Ectodermal cell (in vitro differentiated cells): Measurements from ENCODE around the gene RASGRP1.

Source experiments
- H3K27ac ChIP-seq: 2 replicates; pipeline ENCODE4 v1.7.0; 2013; ENCODE audit warnings: mild to moderate bottlenecking, low read depth, low read length; ENCODE audit not compliant: insufficient read depth, poor library complexity, severe bottlenecking
- H3K27me3 ChIP-seq: 2 replicates; pipeline ENCODE4 v1.7.0; 2013; ENCODE audit warnings: mild to moderate bottlenecking, low read length; ENCODE audit not compliant: insufficient read depth, control insufficient read depth, poor library complexity, severe bottlenecking
- H3K36me3 ChIP-seq: one replicate; pipeline ENCODE4 v1.7.0; 2013; ENCODE audit warnings: low read length; ENCODE audit not compliant: control insufficient read depth, insufficient read depth
- H3K4me1 ChIP-seq: one replicate; pipeline ENCODE4 v1.7.0; 2013; ENCODE audit warnings: low read length; ENCODE audit not compliant: control insufficient read depth, insufficient read depth
- H3K4me3 ChIP-seq: 2 replicates; pipeline ENCODE4 v1.7.0; 2013; ENCODE audit warnings: low read depth, low read length, control low read depth; ENCODE audit not compliant: insufficient read depth
- H3K9me3 ChIP-seq: 2 replicates; pipeline ENCODE4 v1.7.0; 2013; ENCODE audit warnings: mild to moderate bottlenecking, low read length, moderate library complexity; ENCODE audit not compliant: control insufficient read depth
- WGBS, 2 experiments: methylation state at CpG; one replicate each; pipeline ENCODE4 v1.1.7; 2013; ENCODE audit warnings: missing lambda C conversion rate in 2 of 2; 5-methylcytosine and 5-hydroxymethylcytosine counted together

RASGRP1 gene

DNA sequence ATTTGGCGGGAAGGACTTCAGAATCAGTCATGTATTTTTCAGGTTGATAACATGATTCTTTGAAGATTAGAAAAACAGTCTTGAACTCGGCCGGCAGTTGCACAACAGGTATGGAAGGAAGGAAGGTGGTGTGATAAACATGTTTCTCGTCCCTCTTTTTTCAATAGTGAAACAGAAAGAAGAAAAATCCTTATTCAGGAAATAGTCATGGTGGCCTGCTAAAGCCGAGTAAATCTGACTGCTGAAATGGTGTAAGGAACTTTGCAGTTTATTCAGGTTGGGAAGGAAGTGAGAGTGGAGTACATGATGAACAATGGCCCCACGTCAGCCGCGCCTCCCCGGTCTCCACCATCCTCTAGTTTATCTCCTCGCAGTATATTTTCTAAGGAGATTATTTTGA is 6.7 kb downstream of the RASGRP1 start:
- Histone ChIP-seq H3K27me3 (peaks cover 2% of the 10 kb centered on the region), H3K36me3 (no peaks in the 10 kb centered on the region), H3K27ac (no peak overlapping the region), H3K4me3 (no peak overlapping the region), H3K9me3 (no peaks in the 10 kb centered on the region), H3K4me1 (no peaks in the 10 kb centered on the region)
- 92 to 96% methylated on average over 5 to 9 of the region's 10 CpGs for WGBS, 2 experiments

DNA sequence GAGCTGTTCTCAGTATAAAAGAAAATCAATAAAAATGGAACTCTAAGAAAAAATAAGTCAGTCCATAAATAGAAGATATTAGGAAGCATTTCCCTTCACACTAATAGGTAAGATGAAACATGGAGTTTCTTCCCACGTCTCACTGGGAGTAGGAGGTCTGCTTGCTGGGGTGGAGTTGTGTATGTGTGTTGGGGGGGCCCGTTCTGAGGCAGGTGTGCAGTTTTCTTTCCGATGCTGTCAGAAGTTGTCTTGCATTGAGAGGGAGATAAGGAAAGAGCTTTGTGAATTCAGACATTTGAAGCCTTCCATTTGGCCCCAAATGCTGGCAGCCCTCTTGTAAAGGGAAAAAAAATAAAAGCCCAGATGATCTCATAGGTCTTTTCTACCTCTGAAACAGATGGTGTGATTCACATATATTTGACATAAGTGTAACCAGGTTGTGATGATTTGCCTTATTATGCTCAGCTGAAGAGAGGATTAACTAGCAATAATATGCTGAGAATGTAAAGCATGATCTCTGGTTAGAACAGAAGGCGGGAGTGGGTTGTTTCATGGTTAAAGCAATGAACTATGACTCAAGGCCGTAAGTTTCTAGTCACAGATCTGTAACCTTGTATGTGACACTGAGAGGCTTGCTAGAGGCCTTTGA is 8.8 kb downstream of the RASGRP1 start:
- Histone ChIP-seq H3K4me1 (no peaks in the 10 kb centered on the region), H3K4me3 (no peak overlapping the region), H3K9me3 (no peaks in the 10 kb centered on the region), H3K36me3 (no peaks in the 10 kb centered on the region), H3K27ac (no peak overlapping the region), H3K27me3 (no peaks in the 10 kb centered on the region)
- WGBS, 2 experiments: 95 to 97% methylated on average over 5 of the region's 5 CpGs

DNA sequence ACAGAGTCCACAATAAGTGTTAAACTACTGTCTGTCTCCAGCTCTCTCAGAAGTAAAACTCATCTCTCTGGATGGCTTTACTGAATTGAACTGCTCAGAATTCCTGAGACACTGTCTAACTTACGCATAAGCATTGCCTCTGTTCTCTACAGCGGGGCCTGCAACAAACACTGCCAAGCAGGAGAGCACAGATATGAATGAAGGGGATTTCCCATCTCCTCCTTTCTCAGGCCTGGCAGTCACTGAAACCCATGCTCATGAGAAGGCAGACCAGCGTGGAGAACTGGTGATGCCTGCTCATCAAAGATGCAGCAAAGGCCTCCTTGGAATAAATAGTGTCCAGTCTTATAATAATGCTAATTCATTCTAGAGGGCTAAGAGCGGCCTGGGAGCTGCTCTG is 10.3 kb downstream of the RASGRP1 start:
- no peak overlapping the region for H3K27ac ChIP-seq
- H3K4me1 ChIP-seq: no peaks in the 10 kb centered on the region
- H3K27me3 ChIP-seq: no peaks in the 10 kb centered on the region
- WGBS, 2 experiments: 85 to 90% methylated on average over 4 of the region's 4 CpGs
- H3K36me3 ChIP-seq: no peaks in the 10 kb centered on the region
- H3K4me3 ChIP-seq: no peak overlapping the region
- H3K9me3 ChIP-seq: no peaks in the 10 kb centered on the region

DNA sequence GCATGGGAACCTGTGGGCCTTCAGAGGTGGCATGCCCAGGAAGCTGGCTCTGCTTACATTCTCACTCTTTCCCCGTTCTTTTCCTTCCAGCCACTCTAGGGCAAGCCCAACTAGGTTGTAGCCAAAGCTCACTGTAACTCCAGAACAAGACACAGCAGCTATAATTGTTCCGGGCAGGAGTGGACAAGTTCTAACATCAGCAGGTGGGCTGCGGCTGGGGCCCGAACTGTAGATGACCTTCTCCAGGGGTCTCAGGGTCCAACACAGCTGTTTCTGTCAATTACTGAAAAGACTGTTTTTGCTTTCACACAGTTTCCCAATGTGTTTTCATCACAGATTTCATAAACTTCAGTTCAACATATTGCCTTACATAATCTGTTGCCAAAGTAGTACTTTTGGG is 11.5 kb downstream of the RASGRP1 start:
- 91 to 94% methylated on average over 4 of the region's 4 CpGs for WGBS, 2 experiments
- Histone ChIP-seq H3K27ac (no peak overlapping the region), H3K4me1 (no peaks in the 10 kb centered on the region), H3K4me3 (no peak overlapping the region), H3K9me3 (no peaks in the 10 kb centered on the region), H3K27me3 (no peaks in the 10 kb centered on the region), H3K36me3 (no peaks in the 10 kb centered on the region)

DNA sequence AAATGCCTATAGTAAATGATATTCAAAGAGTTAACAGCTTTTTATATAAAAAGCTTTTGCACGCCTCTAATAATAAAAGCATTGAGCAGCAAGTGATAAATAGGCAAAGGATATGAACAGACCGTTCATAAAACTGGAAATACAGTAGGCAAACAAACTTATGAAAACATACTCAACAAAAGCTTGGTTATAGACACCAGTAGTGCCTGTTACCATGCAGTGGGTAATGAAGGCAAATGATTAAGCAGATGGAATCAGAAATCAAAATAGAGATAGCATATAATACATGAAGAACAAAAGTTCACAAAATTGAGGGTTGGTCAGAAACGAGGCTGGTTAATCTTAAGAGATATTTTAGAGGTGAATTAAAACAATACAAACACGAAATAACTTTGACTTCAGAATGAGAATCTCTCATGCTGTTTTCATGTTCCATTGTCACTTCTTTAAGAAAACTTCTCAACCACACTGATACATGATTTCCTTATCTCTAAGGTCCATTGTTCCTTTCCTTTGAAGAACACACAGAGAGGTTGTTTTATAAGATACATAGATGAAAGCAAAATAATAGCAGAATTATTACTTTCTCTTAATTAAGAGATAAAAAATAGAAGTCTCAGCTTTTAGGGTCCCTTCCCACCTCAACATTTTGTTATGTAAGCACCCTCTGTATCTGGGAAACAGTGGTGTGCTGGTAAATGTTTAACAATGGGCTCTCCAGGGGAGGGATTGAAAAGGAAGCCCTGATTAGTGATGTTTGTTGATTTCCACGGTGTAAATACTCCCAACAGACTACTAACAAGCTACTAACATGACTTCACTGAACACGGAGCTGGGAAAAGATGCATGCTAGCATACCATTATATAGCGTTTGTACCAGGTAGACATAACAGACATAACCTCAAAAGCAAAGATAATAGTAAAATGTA is 12.6 kb downstream of the RASGRP1 start:
- Histone ChIP-seq H3K36me3 (no peaks in the 10 kb centered on the region), H3K4me1 (no peaks in the 10 kb centered on the region), H3K27me3 (no peaks in the 10 kb centered on the region), H3K27ac (no peak overlapping the region), H3K4me3 (no peak overlapping the region), H3K9me3 (no peaks in the 10 kb centered on the region)
- WGBS, 2 experiments: 50 to 60% methylated on average over 4 to 6 of the region's 7 CpGs

DNA sequence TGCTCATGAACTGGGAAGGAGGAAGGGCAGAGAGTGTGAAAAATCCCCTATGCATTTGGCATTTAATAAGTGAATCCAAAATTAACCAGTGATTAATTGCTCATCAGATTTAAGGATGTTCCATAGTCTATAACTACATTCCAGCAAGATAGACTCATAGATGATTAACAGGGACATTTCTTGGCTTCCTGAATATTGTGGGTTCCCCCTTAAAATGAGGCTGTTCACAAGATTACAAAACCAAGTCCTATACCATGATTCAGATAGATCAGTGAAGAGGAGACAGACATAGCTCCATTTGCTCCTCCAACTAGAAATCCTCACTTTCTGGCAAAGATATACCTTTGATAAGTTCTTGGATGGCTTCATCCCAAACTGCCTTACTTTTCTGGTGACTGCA is 15.4 kb downstream of the RASGRP1 start:
- Histone ChIP-seq H3K36me3 (no peaks in the 10 kb centered on the region), H3K4me1 (no peaks in the 10 kb centered on the region), H3K4me3 (no peak overlapping the region), H3K27ac (no peak overlapping the region), H3K9me3 (no peaks in the 10 kb centered on the region), H3K27me3 (no peaks in the 10 kb centered on the region)

DNA sequence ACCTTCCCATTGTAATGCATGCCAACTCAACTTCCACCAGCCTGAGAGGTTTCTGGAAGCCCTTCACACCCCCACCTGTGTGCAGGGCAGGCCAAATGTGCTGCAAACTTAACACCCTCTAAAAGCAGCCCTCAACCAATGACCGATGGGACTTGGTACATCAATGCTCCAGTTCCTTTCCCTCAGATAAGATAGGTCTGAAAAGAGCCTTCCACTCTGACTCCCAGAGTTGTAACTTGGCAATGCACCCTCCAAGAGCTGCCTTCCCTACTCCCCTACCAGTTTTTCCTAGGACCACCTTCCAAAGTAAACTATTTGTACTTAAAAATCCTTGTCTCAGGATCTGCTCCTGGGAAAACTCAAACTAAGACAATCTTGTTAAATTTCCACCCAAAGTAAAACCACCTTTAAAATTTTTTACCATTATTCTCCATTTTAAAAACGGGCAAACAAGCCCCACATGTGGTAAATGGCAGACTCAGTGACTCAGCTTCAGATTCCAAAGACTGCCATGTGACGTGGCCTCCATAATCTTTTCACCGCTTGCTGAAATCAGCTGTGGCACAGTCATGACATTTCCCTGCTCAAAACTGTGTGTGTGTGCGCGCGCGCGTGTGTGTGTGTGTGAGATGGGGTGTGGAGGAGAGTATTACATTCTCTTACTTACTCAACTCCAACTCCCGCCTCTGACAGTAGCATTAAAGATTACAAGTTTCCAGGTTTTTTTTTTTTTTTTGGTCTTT is 17.2 kb downstream of the RASGRP1 start:
- Histone ChIP-seq H3K27ac (no peak overlapping the region), H3K4me3 (no peak overlapping the region), H3K36me3 (no peaks in the 10 kb centered on the region), H3K27me3 (no peaks in the 10 kb centered on the region), H3K4me1 (no peaks in the 10 kb centered on the region), H3K9me3 (no peaks in the 10 kb centered on the region)
- WGBS, 2 experiments: 92 to 97% methylated on average over 4 to 10 of the region's 10 CpGs

DNA sequence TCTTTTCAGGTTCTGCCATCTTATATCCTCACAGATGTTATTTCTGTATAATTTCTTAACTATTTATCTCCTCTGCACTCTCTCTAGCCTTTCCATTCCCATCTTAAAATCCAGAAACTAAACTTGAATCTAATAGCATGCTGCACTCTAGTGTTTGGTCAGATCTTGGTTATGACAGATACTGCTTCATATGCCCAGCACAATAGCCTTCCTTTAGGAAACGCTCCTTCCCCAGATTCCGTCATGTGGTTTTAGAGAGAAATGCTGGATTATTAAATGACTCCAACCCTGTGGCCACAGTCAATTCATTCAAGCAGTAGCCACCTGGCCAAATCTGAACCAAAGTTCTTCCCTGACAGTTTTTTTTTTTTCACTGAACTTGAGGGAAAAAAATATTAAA is 19.4 kb downstream of the RASGRP1 start:
- H3K9me3 ChIP-seq: no peaks in the 10 kb centered on the region
- H3K27me3 ChIP-seq: no peaks in the 10 kb centered on the region
- no peak overlapping the region for H3K4me3 ChIP-seq
- H3K27ac ChIP-seq: no peak overlapping the region
- WGBS, 2 experiments: 100% methylated on average over 2 of the region's 2 CpGs
- no peaks in the 10 kb centered on the region for H3K36me3 ChIP-seq
- no peaks in the 10 kb centered on the region for H3K4me1 ChIP-seq

DNA sequence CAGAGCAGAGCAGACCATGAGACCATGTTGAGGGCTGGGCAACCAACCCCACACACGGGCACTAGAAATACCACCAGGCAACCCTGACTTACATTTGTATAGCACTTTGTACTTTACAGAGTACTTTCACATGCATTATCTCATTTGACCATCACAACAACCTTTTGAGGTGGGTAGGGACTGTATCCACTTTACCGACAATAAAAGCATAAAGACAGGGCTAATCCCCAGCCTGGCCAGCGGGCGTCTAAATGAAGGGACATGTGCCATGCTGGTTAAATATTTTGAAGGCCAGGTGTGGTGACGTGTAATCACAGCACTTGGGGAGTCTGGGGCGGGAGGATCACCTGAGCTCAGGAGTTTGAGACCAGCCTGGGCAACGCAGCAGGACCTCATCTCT is 23.6 kb downstream of the RASGRP1 start:
- 90 to 93% methylated on average over 7 of the region's 7 CpGs for WGBS, 2 experiments
- H3K9me3 ChIP-seq: no peaks in the 10 kb centered on the region
- no peaks in the 10 kb centered on the region for H3K27me3 ChIP-seq
- H3K4me1 ChIP-seq: no peaks in the 10 kb centered on the region
- no peak overlapping the region for H3K27ac ChIP-seq
- no peak overlapping the region for H3K4me3 ChIP-seq
- H3K36me3 ChIP-seq: no peaks in the 10 kb centered on the region

DNA sequence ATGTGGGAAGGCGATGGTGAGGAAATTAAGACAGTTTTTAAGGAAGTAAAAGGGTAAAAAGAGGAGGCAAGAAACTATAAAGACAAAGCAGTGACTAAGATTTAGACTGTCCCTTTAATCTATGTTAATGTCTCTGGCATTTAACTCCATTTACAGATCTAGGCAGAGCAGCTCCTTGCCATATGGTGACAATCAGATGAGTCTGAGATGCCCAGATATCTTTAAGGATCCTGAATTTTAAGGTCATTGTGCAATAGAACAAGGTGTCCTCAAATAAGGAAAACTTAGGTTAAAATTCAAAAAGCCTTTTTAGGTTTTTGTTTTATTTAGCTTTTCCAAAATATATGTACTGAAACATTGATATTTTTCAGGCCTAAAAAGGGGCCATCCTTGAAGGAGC is 24.1 kb downstream of the RASGRP1 start:
- WGBS, 2 experiments: 88 to 94% methylated on average over 1 of the region's 1 CpG
- no peaks in the 10 kb centered on the region for H3K4me1 ChIP-seq
- H3K27me3 ChIP-seq: no peaks in the 10 kb centered on the region
- H3K9me3 ChIP-seq: no peaks in the 10 kb centered on the region
- H3K27ac ChIP-seq: no peak overlapping the region
- no peaks in the 10 kb centered on the region for H3K36me3 ChIP-seq
- H3K4me3 ChIP-seq: no peak overlapping the region
